ENCODE results near the gene LIN37. TPM values are rescaled to one million over a fixed set of nuclear protein-coding genes. Genes with fewer than 3 reads are reported as not detected.

Gene LIN37
- total and polyA plus RNA-seq, 2 donors (not counting 3 experiments of a cell fraction or from before 2014, with no cell fraction given) = 11.3 to 21.4 TPM

GRCh38 chr19:35755550-35756376 lies 7.4 kb downstream of the LIN37 start:
- POLR2A ChIA-PET = no interaction called here

More at GRCh38 chr19:35755550-35756376, 7.4 kb downstream of the LIN37 start:
- Histone ChIP-seq H3K79me2 (ENCODE audit: control insufficient read depth, insufficient read depth, low read length) (peaks cover 14% of the 10 kb centered on the region), H2AFZ (ENCODE audit: low read depth, low read length) (no peak overlapping the region), H3K4me2 (ENCODE audit: insufficient read depth, low read length) (no peak overlapping the region), H3K27ac (ENCODE audit: insufficient read depth, low read depth, low read length) (no peak overlapping the region), H3K4me3 (replicated peaks in 1 of 3; ENCODE audit: insufficient read depth in 1 of 3, low read depth in 1 of 3, low read length in 3 of 3) (no peak overlapping the region), H3K4me1 (ENCODE audit: control insufficient read depth, extremely low read depth, insufficient read depth, low read length) (peaks cover 22% of the 10 kb centered on the region), H3K9me1 (replicated peaks; ENCODE audit: control insufficient read depth, extremely low read depth, insufficient read depth, low read length) (no peaks in the 10 kb centered on the region), H3K27me3 (ENCODE audit: control insufficient read depth in 2 of 2, insufficient read depth in 2 of 2, low read length in 2 of 2) (no peaks in the 10 kb centered on the region), H3K36me3 (ENCODE audit: control insufficient read depth in 2 of 2, extremely low read depth in 1 of 2, insufficient read depth in 2 of 2, low read length in 2 of 2) (peaks cover 0 to 13% of the 10 kb centered on the region in 2 experiments), H3K9ac (replicated peaks; ENCODE audit: extremely low read depth, insufficient read depth, low read length) (no peak overlapping the region), H4K20me1 (replicated peaks; ENCODE audit: control insufficient read depth, extremely low read depth, insufficient read depth, low read length) (no peaks in the 10 kb centered on the region), H3K9me3 (replicated peaks; ENCODE audit: control insufficient read depth, insufficient read depth, low read length) (no peaks in the 10 kb centered on the region)
- no TSS peak for BruUV-seq (replicated peaks)
- dilution Hi-C loops (cut with MboI; ENCODE audit: extremely low pct_ligation_motif_present, low sequenced_read_pairs) (no loop called here), intact Hi-C loops (cut with micrococcal nuclease) (loop anchor here (5.0 kb wide), 1 partner anchor 108 kb away; the partner anchor contains the start of gene COX6B1)
- no peak for TF ChIP-seq MAX (IDR thresholded peaks at IDR 0.05; ENCODE audit: insufficient read depth, insufficient read length)
- TF ChIP-seq POLR2A (IDR thresholded peaks at IDR 0.05; ENCODE audit: low read depth, low read length) = no peak
- TF ChIP-seq JUN (IDR thresholded peaks at IDR 0.05; ENCODE audit: borderline replicate concordance, insufficient read depth, insufficient read length, low read depth) = no peak
- TF ChIP-seq POLR2AphosphoS5 (IDR thresholded peaks at IDR 0.05; ENCODE audit: insufficient read depth, low read depth, low read length) = no peak
- TF ChIP-seq FOS (IDR thresholded peaks at IDR 0.05; ENCODE audit: borderline replicate concordance, insufficient read depth, low read length) = no peak
- no peak for TF ChIP-seq EZH2 (IDR thresholded peaks at IDR 0.05; ENCODE audit: borderline replicate concordance, low read depth, low read length, severe bottlenecking)
- no peak for FAIRE-seq
- CTCF ChIA-PET = interaction anchor here (0.9 kb wide), 1 partner anchor 10 kb away, joined by 3 read pairs; the partner anchor contains the start of genes PSENEN and U2AF1L4
- no peak for DNase-seq (ENCODE audit: low read depth, low spot score)

Data from endothelial cell of umbilical vein (primary cell).